Activated naive CD8-positive, alpha-beta T cell treated with anti-CD3 and anti-CD28 coated beads, Interleukin-2, amount 50 U/mL, for 24 hours (primary cell): Measurements from ENCODE around the gene FNTB.

Experiments
- ATAC-seq: fragments of 150-1000 bp; cut with Tn5 transposase; one replicate; pipeline ENCODE4 v1.10.0; 2021
- DNase-seq: peaks from one replicate; pipeline ENCODE4 v3.0.0; 2021
- H3K27ac Mint-ChIP-seq: one replicate; pipeline ENCODE4 v1.8.0; 2021; ENCODE audit warnings: mild to moderate bottlenecking, mixed read lengths
- H3K27me3 Mint-ChIP-seq: one replicate; pipeline ENCODE4 v1.8.0; 2021; ENCODE audit warnings: mixed read lengths
- H3K36me3 Mint-ChIP-seq: one replicate; pipeline ENCODE4 v1.8.0; 2021; ENCODE audit warnings: low read depth, mixed read lengths
- H3K4me1 Mint-ChIP-seq: one replicate; pipeline ENCODE4 v1.8.0; 2021; ENCODE audit warnings: mixed read lengths
- H3K4me3 Mint-ChIP-seq: one replicate; pipeline ENCODE4 v1.8.0; 2021; ENCODE audit warnings: mild to moderate bottlenecking, moderate library complexity, mixed read lengths
- H3K9me3 Mint-ChIP-seq: one replicate; pipeline ENCODE4 v1.8.0; 2021; ENCODE audit warnings: mixed read lengths

Gene FNTB

GRCh38 chr14:65103150-65103760, 116.6 kb downstream of the FNTB start:
- Mint-ChIP-seq H3K4me1 (peaks cover 34% of the 10 kb centered on the region), H3K27me3 (peaks cover 3% of the 10 kb centered on the region), H3K4me3 (peak overlapping the region; percentile 94), H3K9me3 (no peaks in the 10 kb centered on the region), H3K27ac (peak overlapping the region; percentile 96), H3K36me3 (peaks cover 17% of the 10 kb centered on the region)
- DNase-seq (peak; percentile 19), ATAC-seq (no peak)

DNA sequence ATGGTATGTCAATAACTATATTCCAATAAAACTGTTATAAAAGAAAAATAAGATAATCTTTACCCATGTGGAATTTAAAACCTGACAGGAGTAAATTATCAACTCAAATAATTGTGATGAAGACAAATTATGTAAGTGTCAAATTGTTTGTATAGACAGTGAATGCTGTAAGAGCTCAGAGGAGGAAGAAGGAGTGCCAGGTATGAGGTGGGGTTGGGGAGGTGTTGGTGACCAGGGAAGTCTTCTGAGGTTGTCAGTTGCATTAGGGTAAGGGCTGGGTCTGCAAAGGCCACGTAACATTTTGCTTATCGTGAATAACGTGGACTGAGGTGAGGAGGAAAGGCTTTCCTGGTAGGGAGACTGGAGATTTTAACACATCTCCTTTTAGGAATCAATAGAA, 118.1 kb downstream of the FNTB start:
- peaks cover 9% of the 10 kb centered on the region for H3K36me3 Mint-ChIP-seq
- ATAC-seq (no peak), DNase-seq (no peak)
- peaks cover 21% of the 10 kb centered on the region for H3K4me1 Mint-ChIP-seq
- H3K4me3 Mint-ChIP-seq = no peak overlapping the region
- H3K9me3 Mint-ChIP-seq = no peaks in the 10 kb centered on the region
- peaks cover 3% of the 10 kb centered on the region for H3K27me3 Mint-ChIP-seq
- no peak overlapping the region for H3K27ac Mint-ChIP-seq

- no peaks in the 10 kb centered on the region for H3K9me3 Mint-ChIP-seq
Measured at GRCh38 chr14:65106316-65106715, 119.6 kb downstream of the FNTB start.

GRCh38 chr14:65106736-65107135, 120.0 kb downstream of the FNTB start:
- ATAC-seq (no peak), DNase-seq (no peak)
- no peaks in the 10 kb centered on the region for H3K9me3 Mint-ChIP-seq
- H3K27me3 Mint-ChIP-seq = peaks cover 3% of the 10 kb centered on the region
- no peak overlapping the region for H3K27ac Mint-ChIP-seq
- H3K4me1 Mint-ChIP-seq = peaks cover 8% of the 10 kb centered on the region
- peaks cover 3% of the 10 kb centered on the region for H3K36me3 Mint-ChIP-seq
- H3K4me3 Mint-ChIP-seq = no peak overlapping the region

More at GRCh38 chr14:65106316-65106715, 119.6 kb downstream of the FNTB start:
- Mint-ChIP-seq H3K27ac (no peak overlapping the region), H3K36me3 (peaks cover 3% of the 10 kb centered on the region), H3K4me1 (peaks cover 8% of the 10 kb centered on the region), H3K4me3 (no peak overlapping the region), H3K27me3 (peaks cover 3% of the 10 kb centered on the region)
- DNase-seq (no peak), ATAC-seq (no peak)

DNA sequence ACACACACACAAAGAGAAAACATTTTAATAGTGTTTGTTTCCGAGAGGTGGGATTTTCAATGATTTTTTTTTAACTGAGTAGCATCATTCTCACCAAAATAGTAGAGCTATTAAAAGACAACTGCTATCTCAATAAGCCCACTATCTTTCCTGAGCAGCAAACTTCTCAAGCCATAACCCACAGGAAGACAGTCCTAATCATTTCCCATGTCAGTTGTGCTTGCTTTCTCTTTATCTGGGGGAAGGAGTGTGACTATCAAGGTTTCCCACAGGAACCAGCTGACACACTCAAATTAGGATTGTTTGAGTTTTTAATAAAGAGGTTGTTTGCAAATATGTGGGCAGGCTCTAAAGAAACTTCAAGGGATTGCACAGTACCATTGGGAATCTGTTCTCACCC, 120.5 kb downstream of the FNTB start:
- ATAC-seq = no peak
- DNase-seq = no peak
- no peak overlapping the region for H3K4me3 Mint-ChIP-seq

GRCh38 chr14:65109357-65109756, 122.7 kb downstream of the FNTB start:
- Mint-ChIP-seq H3K27ac (no peak overlapping the region), H3K4me3 (no peak overlapping the region), H3K27me3 (no peaks in the 10 kb centered on the region), H3K4me1 (no peaks in the 10 kb centered on the region), H3K36me3 (no peaks in the 10 kb centered on the region), H3K9me3 (no peaks in the 10 kb centered on the region)
- no peak for ATAC-seq
- DNase-seq = no peak

More for the DNA sequence above, 120.5 kb downstream of the FNTB start:
- Mint-ChIP-seq H3K9me3 (no peaks in the 10 kb centered on the region), H3K27ac (no peak overlapping the region), H3K27me3 (peaks cover 3% of the 10 kb centered on the region), H3K4me1 (peaks cover 8% of the 10 kb centered on the region), H3K36me3 (peaks cover 2% of the 10 kb centered on the region)

DNA sequence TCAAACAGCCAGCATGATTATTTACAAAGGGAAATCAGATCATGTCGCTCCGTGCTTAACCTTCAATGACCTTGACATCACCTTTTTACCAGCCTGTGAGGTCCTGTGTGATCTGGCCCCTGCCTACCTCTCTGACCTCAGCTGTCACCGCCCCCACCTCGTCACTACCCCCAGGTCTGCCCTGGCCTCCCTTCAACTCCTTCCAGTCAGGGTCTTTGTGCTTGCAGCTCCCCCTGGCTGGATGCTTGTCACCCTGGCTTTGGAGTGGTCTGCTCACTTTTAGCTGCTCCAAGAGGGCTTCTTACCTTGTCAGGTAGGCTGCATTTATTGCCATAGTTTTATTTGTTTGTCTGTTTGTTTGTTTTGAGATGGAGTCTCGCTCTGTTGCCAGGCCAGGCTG, 123.8 kb downstream of the FNTB start:
- H3K9me3 Mint-ChIP-seq = no peaks in the 10 kb centered on the region
- H3K27me3 Mint-ChIP-seq = no peaks in the 10 kb centered on the region
- no peaks in the 10 kb centered on the region for H3K4me1 Mint-ChIP-seq
- H3K4me3 Mint-ChIP-seq = no peak overlapping the region
- no peak overlapping the region for H3K27ac Mint-ChIP-seq
- ATAC-seq (no peak), DNase-seq (no peak)
- no peaks in the 10 kb centered on the region for H3K36me3 Mint-ChIP-seq
